GM12878 (cell line): ENCODE data around the gene RIT2. TPM values are rescaled to one million over a fixed set of nuclear protein-coding genes. Genes with fewer than 3 reads are reported as not detected.

Experiments
- ATAC-seq: fragments of 200-7000 bp; cut with Tn5 transposase; 3 replicates; pipeline ENCODE4 v1.9.1; 2020; ENCODE audit warnings: mild to moderate bottlenecking, moderate library complexity
- BruUV-seq: library from RNA; stranded (reverse); fragments of 400-500 nt; replicated peaks from 2 replicates; lab custom pipeline; 2021; lab: Mats Ljungman, UMichigan
- CTCF ChIA-PET: fragments of 300-600 bp; sonication (Branson Sonifier 250); formaldehyde crosslinking; extraction: SDS; loops from one replicate; lab custom pipeline; 2021; ENCODE audit warnings: inconsistent platforms; lab: Yijun Ruan, JAX
- POLR2A ChIA-PET: fragments of 350-600 bp; formaldehyde crosslinking; extraction: SDS; loops from one replicate; lab custom pipeline; 2021; ENCODE audit warnings: inconsistent platforms; lab: Charles Lee
- RAD21 ChIA-PET: fragments of 300-600 bp; sonication (Branson Sonifier 250); formaldehyde crosslinking; loops from one replicate; lab custom pipeline; 2023; ENCODE audit warnings: antibody characterized with exemption; ENCODE audit not compliant: unreplicated experiment; lab: Charles Lee
- SMC1A ChIA-PET: fragments of 300-600 bp; sonication (Branson Sonifier 250); formaldehyde crosslinking; loops from one replicate; lab custom pipeline; 2023; ENCODE audit not compliant: unreplicated experiment, uncharacterized antibody; lab: Charles Lee
- DNase-seq: peaks from one replicate; pipeline ENCODE4 v3.0.0-alpha.2; 2011; ENCODE audit warnings: low read depth, low spot score
- FAIRE-seq: peaks from 3 replicates; lab custom pipeline; 2011; peaks lifted over from hg19 to GRCh38; lab: Jason Lieb, UNC
- H2AFZ ChIP-seq: 2 replicates; pipeline ENCODE4 v1.6.0; 2011; ENCODE audit warnings: low read depth, low read length, control low read depth; ENCODE audit not compliant: control insufficient read depth
- H3K27ac ChIP-seq: 2 replicates; pipeline ENCODE4 v1.5.1; 2011; ENCODE audit warnings: control low read depth; ENCODE audit not compliant: control insufficient read depth, insufficient read depth
- H3K27me3 ChIP-seq, 2 experiments: replicated peaks in 1 of 2; 2 replicates each; pipeline versions ENCODE4 v1.6.0 to v1.6.1; 2011; ENCODE audit warnings: low read length in 1 of 2; ENCODE audit not compliant: control insufficient read depth in 2 of 2, insufficient read depth in 2 of 2
- H3K36me3 ChIP-seq, 2 experiments: 2 replicates each; pipeline ENCODE4 v1.5.1; 2011; ENCODE audit warnings: low read length in 1 of 2; ENCODE audit not compliant: control insufficient read depth in 2 of 2, insufficient read depth in 2 of 2
- H3K4me1 ChIP-seq: 2 replicates; pipeline ENCODE4 v1.6.1; 2011; ENCODE audit warnings: mild to moderate bottlenecking, low read length, moderate library complexity, mixed read lengths; ENCODE audit not compliant: control insufficient read depth, insufficient read depth
- H3K4me2 ChIP-seq: 2 replicates; pipeline ENCODE4 v1.6.0; 2011; ENCODE audit warnings: control low read depth; ENCODE audit not compliant: control insufficient read depth, insufficient read depth
- H3K4me3 ChIP-seq: fragments of 200-600 bp; sonication (generic); 2 replicates; pipeline ENCODE4 v1.5.1; 2016
- H3K79me2 ChIP-seq: 2 replicates; pipeline ENCODE4 v1.6.0; 2011; ENCODE audit warnings: low read length; ENCODE audit not compliant: control insufficient read depth, insufficient read depth
- H3K9ac ChIP-seq: 2 replicates; pipeline ENCODE4 v1.8.0; 2011; ENCODE audit warnings: low read length, control low read depth, mixed read lengths; ENCODE audit not compliant: control insufficient read depth, insufficient read depth
- H3K9me3 ChIP-seq: replicated peaks from 3 replicates; pipeline ENCODE4 v1.5.1; 2011; ENCODE audit warnings: mild to moderate bottlenecking, low read length; ENCODE audit not compliant: control insufficient read depth, insufficient read depth
- H4K20me1 ChIP-seq: 2 replicates; pipeline ENCODE4 v1.6.0; 2011; ENCODE audit not compliant: control insufficient read depth, insufficient read depth
- E2F4 ChIP-seq: IDR thresholded peaks from 2 replicates; pipeline ENCODE4 v1.6.1; 2012; ENCODE audit warnings: low read depth, low read length, improper control_type of control experiment
- ELK1 ChIP-seq: IDR thresholded peaks from 2 replicates; pipeline ENCODE4 v1.6.1; 2012; ENCODE audit warnings: low read depth, low read length, improper control_type of control experiment
- MEF2A ChIP-seq: IDR thresholded peaks from 2 replicates; pipeline ENCODE4 v1.6.1; 2011; ENCODE audit warnings: low read depth, mild to moderate bottlenecking, low read length, moderate library complexity; ENCODE audit not compliant: insufficient read depth
- MYC ChIP-seq: IDR thresholded peaks from 2 replicates; pipeline ENCODE4 v1.6.1; 2011; ENCODE audit warnings: mild to moderate bottlenecking, low read length, moderate library complexity, inconsistent platforms; ENCODE audit not compliant: insufficient read depth, insufficient replicate concordance, insufficient read length, severe bottlenecking
- NRF1 ChIP-seq: conservative IDR thresholded peaks from 2 replicates; pipeline ENCODE4 v1.6.1; 2011; ENCODE audit warnings: mild to moderate bottlenecking, low read depth, low read length, improper control_type of control experiment
- RELA ChIP-seq: fragments of 450-650 bp; IDR thresholded peaks from 2 replicates; pipeline ENCODE4 v1.8.0; 2014; ENCODE audit warnings: borderline replicate concordance; ENCODE audit not compliant: partially characterized antibody
- WGBS: methylation state at CpG from one replicate; pipeline ENCODE4 v1.1.6; 2016; ENCODE audit warnings: low lambda C conversion rate; ENCODE audit not compliant: insufficient replicate concordance, insufficient coverage; ENCODE audit errors: missing lambda C conversion rate; 5-methylcytosine and 5-hydroxymethylcytosine counted together
- in situ Hi-C: fragments of 300-500 bp; cut with MboI; formaldehyde crosslinking; loops from 9 replicates; pipeline ENCODE4 v1.14.3; 2018; ENCODE audit warnings: mixed read lengths
- intact Hi-C: fragments of 100-400 bp; cut with micrococcal nuclease; formaldehyde crosslinking; loops from one replicate; pipeline ENCODE4 v1.14.2; 2022; ENCODE audit not compliant: unreplicated experiment
- polyA plus RNA-seq, 11 experiments: library from polyadenylated mRNA; depleted of rRNA in 4 of 11; unstranded in 6 of 11; stranded (reverse) in 5 of 11; fragments of >200 nt; fragmentation: Nextera tagmentation in 4 of 11; fragmentation: Illumina TruSeq in 1 of 11; extraction: Ambion mirVana in 4 of 11; extraction: Trizol in 1 of 11; gene quantifications; 1 replicate in 1 of 11; 2 replicates in 10 of 11; pipeline versions ENCODE4 v1.2.1 to v1.2.3, GENCODE V29; 2011 to 2016; ENCODE audit warnings: inconsistent platforms in 2 of 11, missing spikeins in 2 of 11, low read depth in 1 of 11
- total RNA-seq, 4 experiments: library from RNA; depleted of rRNA in 3 of 4; stranded (reverse); fragments of >200 nt in 3 of 4; fragmentation: Illumina TruSeq in 1 of 4; extraction: Trizol in 1 of 4; gene quantifications; 2 replicates each; pipeline versions ENCODE4 v1.2.1 to v1.2.3, GENCODE V29; 2013 to 2021

Gene RIT2
- total and polyA plus RNA-seq, 10 of the 15 experiments (the other 5 are each of a cell fraction or from before 2014, with no cell fraction given), result not detected

GRCh38 chr18:43125471-43125870 is 10.0 kb upstream of the RIT2 start:
- CTCF ChIA-PET, result no interaction called here
- ATAC-seq, result no peak
- H3K27me3 ChIP-seq, result no peaks in the 10 kb centered on the region
- H3K36me3 ChIP-seq, result no peaks in the 10 kb centered on the region
- H3K4me1 ChIP-seq, result no peaks in the 10 kb centered on the region
- no peak overlapping the region for H3K4me3 ChIP-seq
- POLR2A ChIA-PET, result no interaction called here
- WGBS, result 2% methylated on average over 3 of the region's 3 CpGs
- H3K4me2 ChIP-seq, result no peak overlapping the region
- in situ Hi-C loops, result no loop called here
- intact Hi-C loops, result no loop called here
- TF ChIP-seq E2F4 (no peak), MYC (no peak), NRF1 (no peak), RELA (no peak), MEF2A (no peak), ELK1 (no peak)
- no peak for DNase-seq
- no peak overlapping the region for H3K9ac ChIP-seq
- SMC1A ChIA-PET, result interaction anchor here (0.7 kb wide), 1 partner anchor 33 kb away, joined by 3 read pairs; no protein-coding TSS in a partner anchor
- no TSS peak for BruUV-seq
- no peaks in the 10 kb centered on the region for H3K79me2 ChIP-seq
- H4K20me1 ChIP-seq, result no peaks in the 10 kb centered on the region
- no peak overlapping the region for H2AFZ ChIP-seq
- RAD21 ChIA-PET, result no interaction called here
- no peak for FAIRE-seq
- no peak overlapping the region for H3K27ac ChIP-seq
- H3K9me3 ChIP-seq, result no peaks in the 10 kb centered on the region
